B cell (primary cell): ENCODE measurements around the gene PTPRM. TPM values are rescaled to one million over a fixed set of nuclear protein-coding genes. Genes with fewer than 3 reads are reported as not detected.

Experiments used
- ATAC-seq: fragments of 200-7000 bp; cut with Tn5 transposase; one replicate; pipeline ENCODE4 v1.10.0; 2021; ENCODE audit warnings: low read depth, mild to moderate bottlenecking, moderate number of reproducible peaks, moderate library complexity
- CTCF ChIA-PET: fragments of 350-600 bp; sonication (Branson Sonifier 250); formaldehyde crosslinking; loops from one replicate; lab custom pipeline; 2021; ENCODE audit warnings: antibody characterized with exemption, inconsistent platforms; lab: Charles Lee
- POLR2A ChIA-PET: fragments of 350-600 bp; sonication (Branson Sonifier 250); formaldehyde crosslinking; loops from one replicate; lab custom pipeline; 2021; ENCODE audit warnings: antibody characterized with exemption; lab: Charles Lee
- DNase-seq: peaks from one replicate; pipeline ENCODE4 v3.0.0; 2013
- H2AFZ ChIP-seq: 2 replicates; pipeline ENCODE4 v1.6.1; 2012; ENCODE audit warnings: mild to moderate bottlenecking, low read depth, low read length; ENCODE audit not compliant: insufficient read depth, poor library complexity, severe bottlenecking
- H3K27ac ChIP-seq, 2 donors: 1 replicate in 1 of 2; 2 replicates in 1 of 2; pipeline ENCODE4 v1.5.1; 2012 to 2013; ENCODE audit warnings: low read length in 2 of 2, mild to moderate bottlenecking in 2 of 2, moderate library complexity in 1 of 2
- H3K27me3 ChIP-seq, 4 experiments: fragments of 200-600 bp in 1 of 4; sonication (generic) in 1 of 4; replicated peaks in 1 of 4; 1 replicate in 2 of 4; 2 replicates in 2 of 4; pipeline versions ENCODE4 v1.6.1 to v1.7.0; 2013 to 2016; ENCODE audit warnings: low read length in 3 of 4, mild to moderate bottlenecking in 2 of 4, mixed read lengths in 1 of 4, moderate library complexity in 1 of 4; ENCODE audit not compliant: insufficient read depth in 4 of 4, control insufficient read depth in 3 of 4; ENCODE audit errors: control extremely low read depth in 1 of 4
- H3K36me3 ChIP-seq, 2 experiments: replicated peaks in 1 of 2; 1 replicate in 1 of 2; 2 replicates in 1 of 2; pipeline versions ENCODE4 v1.6.1 to v1.7.1; 2013; ENCODE audit warnings: low read length in 1 of 2; ENCODE audit not compliant: insufficient read depth in 2 of 2, control insufficient read depth in 1 of 2; ENCODE audit errors: control extremely low read depth in 1 of 2, extremely low read depth in 1 of 2
- H3K4me1 ChIP-seq, 2 donors: fragments of 200-600 bp in 1 of 2; sonication (generic) in 1 of 2; 1 replicate in 1 of 2; 2 replicates in 1 of 2; pipeline versions ENCODE4 v1.5.1 to v1.6.1; 2013 to 2017; ENCODE audit warnings: low read length in 2 of 2; ENCODE audit not compliant: control insufficient read depth in 2 of 2, insufficient read depth in 2 of 2
- H3K4me2 ChIP-seq: replicated peaks from 2 replicates; pipeline ENCODE3; 2012; ENCODE audit warnings: mild to moderate bottlenecking, low read depth, low read length; ENCODE audit not compliant: poor library complexity, severe bottlenecking
- H3K4me3 ChIP-seq, 5 experiments: fragments of 200-600 bp in 1 of 5; sonication (generic) in 1 of 5; 1 replicate in 3 of 5; 2 replicates in 2 of 5; pipeline versions ENCODE4 v1.5.1 to v1.7.0; 2011 to 2016; ENCODE audit warnings: low read length in 4 of 5, mild to moderate bottlenecking in 4 of 5, low read depth in 2 of 5, control low read depth in 1 of 5, moderate library complexity in 1 of 5; ENCODE audit not compliant: insufficient read depth in 1 of 5; ENCODE audit errors: control extremely low read depth in 1 of 5, extremely low read depth in 1 of 5
- H3K79me2 ChIP-seq: fragments of 200-600 bp; sonication (generic); one replicate; pipeline ENCODE4 v1.6.0; 2016; ENCODE audit warnings: low read length; ENCODE audit not compliant: control insufficient read depth, insufficient read depth
- H3K9ac ChIP-seq: fragments of 200-600 bp; sonication (generic); 2 replicates; pipeline ENCODE4 v1.6.1; 2017; ENCODE audit warnings: mild to moderate bottlenecking, low read length, moderate library complexity
- H3K9me3 ChIP-seq, 3 donors: one replicate each; pipeline versions ENCODE4 v1.6.1 to v1.7.1; 2013; ENCODE audit warnings: low read length in 2 of 3; ENCODE audit not compliant: control insufficient read depth in 2 of 3, insufficient read depth in 1 of 3; ENCODE audit errors: control extremely low read depth in 1 of 3
- H4K20me1 ChIP-seq: 2 replicates; pipeline ENCODE4 v1.6.0; 2012; ENCODE audit warnings: mild to moderate bottlenecking, low read length; ENCODE audit not compliant: insufficient read depth, control insufficient read depth, poor library complexity, severe bottlenecking
- H3K27ac Mint-ChIP-seq: one replicate; pipeline ENCODE4 v1.8.0; 2021; ENCODE audit warnings: mixed read lengths
- H3K27me3 Mint-ChIP-seq: one replicate; pipeline ENCODE4 v1.8.0; 2021; ENCODE audit warnings: mixed read lengths
- H3K4me1 Mint-ChIP-seq: one replicate; pipeline ENCODE4 v1.8.0; 2021; ENCODE audit warnings: mixed read lengths
- H3K4me3 Mint-ChIP-seq: one replicate; pipeline ENCODE4 v1.8.0; 2021; ENCODE audit warnings: mixed read lengths
- H3K9me3 Mint-ChIP-seq: one replicate; pipeline ENCODE4 v1.8.0; 2022; ENCODE audit warnings: mixed read lengths; ENCODE audit not compliant: insufficient read depth
- EZH2 ChIP-seq: IDR thresholded peaks from 2 replicates; pipeline ENCODE4 v1.6.1; 2012; ENCODE audit warnings: borderline replicate concordance, low read depth, mild to moderate bottlenecking, moderate library complexity, low read length; ENCODE audit not compliant: insufficient read depth, poor library complexity, severe bottlenecking
- WGBS: methylation state at CpG from one replicate; pipeline ENCODE4 v1.1.5; 2013; ENCODE audit warnings: missing lambda C conversion rate; ENCODE audit not compliant: insufficient coverage; 5-methylcytosine and 5-hydroxymethylcytosine counted together
- intact Hi-C: fragments of 100-400 bp; cut with micrococcal nuclease; formaldehyde crosslinking; loops from one replicate; pipeline ENCODE4 v1.10.0; 2022
- polyA plus RNA-seq: library from polyadenylated mRNA; depleted of rRNA; stranded (reverse); fragments of >200 nt; gene quantifications from 2 replicates; pipeline ENCODE4 v1.2.3, GENCODE V29; 2012
- total RNA-seq, 2 donors: library from RNA; stranded (reverse); fragments of 120-200 nt in 1 of 2; gene quantifications; 1 replicate in 1 of 2; 2 replicates in 1 of 2; pipeline versions ENCODE4 v1.2.3 to v1.2.4, GENCODE V29; 2013 to 2022
- TF ChIP-seq, protein P1 (sequence below): fragments of 200-600 bp; IDR thresholded peaks from one replicate; pipeline ENCODE4 v1.8.0; 2022; ENCODE audit warnings: antibody characterized with exemption, mild to moderate bottlenecking

PTPRM gene
- total and polyA plus RNA-seq, 2 donors (not counting 1 experiment from before 2014, with no cell fraction given), result 0.20 to 0.89 TPM

DNA sequence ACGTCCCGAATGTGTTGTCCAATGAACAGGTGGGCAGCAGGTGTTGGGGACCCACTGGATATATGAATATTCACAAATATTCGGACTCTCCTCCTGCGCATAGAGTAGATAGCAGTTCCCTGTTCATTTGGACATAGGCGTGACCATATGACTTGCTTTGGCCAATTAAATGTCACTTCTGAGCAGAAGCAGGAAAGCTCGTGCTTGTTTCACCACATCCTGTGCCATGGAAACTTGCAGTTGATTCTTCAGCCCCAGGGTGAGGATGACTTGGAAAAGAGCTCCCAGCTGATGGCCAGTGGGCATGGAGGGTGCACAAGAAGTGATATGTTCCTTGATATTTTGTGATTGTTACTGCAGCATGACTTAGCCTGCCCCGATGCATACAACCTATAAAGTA lies 52.6 kb downstream of the PTPRM start:
- Histone ChIP-seq H3K4me3 (no peak overlapping the region), H3K9ac (no peak overlapping the region), H3K27ac (no peak overlapping the region), H3K79me2 (no peaks in the 10 kb centered on the region), H3K4me2 (no peak overlapping the region), H3K27me3 (no peaks in the 10 kb centered on the region), H4K20me1 (no peaks in the 10 kb centered on the region), H3K9me3 (peaks cover 0 to 4% (median 0%) of the 10 kb centered on the region in 3 donors), H3K36me3 (no peaks in the 10 kb centered on the region), H3K4me1 (no peaks in the 10 kb centered on the region), H2AFZ (no peak overlapping the region)
- intact Hi-C loops, result no loop called here
- ATAC-seq, result no peak
- Mint-ChIP-seq H3K4me3 (no peak overlapping the region), H3K27ac (no peak overlapping the region), H3K9me3 (no peaks in the 10 kb centered on the region), H3K27me3 (no peaks in the 10 kb centered on the region), H3K4me1 (no peaks in the 10 kb centered on the region)
- 73% methylated on average over 4 of the region's 7 CpGs for WGBS
- TF ChIP-seq, protein P1, sequence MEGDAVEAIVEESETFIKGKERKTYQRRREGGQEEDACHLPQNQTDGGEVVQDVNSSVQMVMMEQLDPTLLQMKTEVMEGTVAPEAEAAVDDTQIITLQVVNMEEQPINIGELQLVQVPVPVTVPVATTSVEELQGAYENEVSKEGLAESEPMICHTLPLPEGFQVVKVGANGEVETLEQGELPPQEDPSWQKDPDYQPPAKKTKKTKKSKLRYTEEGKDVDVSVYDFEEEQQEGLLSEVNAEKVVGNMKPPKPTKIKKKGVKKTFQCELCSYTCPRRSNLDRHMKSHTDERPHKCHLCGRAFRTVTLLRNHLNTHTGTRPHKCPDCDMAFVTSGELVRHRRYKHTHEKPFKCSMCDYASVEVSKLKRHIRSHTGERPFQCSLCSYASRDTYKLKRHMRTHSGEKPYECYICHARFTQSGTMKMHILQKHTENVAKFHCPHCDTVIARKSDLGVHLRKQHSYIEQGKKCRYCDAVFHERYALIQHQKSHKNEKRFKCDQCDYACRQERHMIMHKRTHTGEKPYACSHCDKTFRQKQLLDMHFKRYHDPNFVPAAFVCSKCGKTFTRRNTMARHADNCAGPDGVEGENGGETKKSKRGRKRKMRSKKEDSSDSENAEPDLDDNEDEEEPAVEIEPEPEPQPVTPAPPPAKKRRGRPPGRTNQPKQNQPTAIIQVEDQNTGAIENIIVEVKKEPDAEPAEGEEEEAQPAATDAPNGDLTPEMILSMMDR, result no peak
- no peak for TF ChIP-seq EZH2
- ChIA-PET CTCF (no interaction called here), POLR2A (no interaction called here)
- no peak for DNase-seq

DNA sequence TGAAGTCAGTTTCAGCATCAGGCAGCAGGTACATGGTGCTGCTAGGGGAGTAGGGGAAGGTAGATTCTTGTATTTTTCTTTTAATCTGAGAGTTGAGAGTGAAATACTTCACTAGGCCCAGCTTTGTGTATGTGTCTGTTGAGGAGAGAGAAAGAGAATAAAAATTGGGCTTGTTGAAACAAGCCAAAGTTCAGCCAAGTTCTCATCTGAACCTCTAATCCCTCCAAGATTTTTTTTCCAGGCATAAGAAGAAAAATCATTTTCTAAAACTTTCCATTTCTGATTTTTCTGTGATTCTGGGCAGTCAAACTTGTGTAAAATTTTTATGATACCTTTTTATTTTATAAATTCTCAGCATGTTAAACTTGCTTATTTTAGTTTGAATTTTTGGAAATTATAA lies 55.6 kb downstream of the PTPRM start:
- H3K4me3 ChIP-seq, result no peak overlapping the region
- H3K27me3 ChIP-seq, result no peaks in the 10 kb centered on the region
- no peaks in the 10 kb centered on the region for H3K9me3 ChIP-seq
- Mint-ChIP-seq H3K9me3 (no peaks in the 10 kb centered on the region), H3K27ac (no peak overlapping the region), H3K27me3 (no peaks in the 10 kb centered on the region), H3K4me3 (no peak overlapping the region), H3K4me1 (no peaks in the 10 kb centered on the region)
- DNase-seq, result no peak
- H2AFZ ChIP-seq, result no peak overlapping the region
- ATAC-seq, result no peak
- ChIA-PET POLR2A (no interaction called here), CTCF (no interaction called here)
- H3K4me1 ChIP-seq, result no peaks in the 10 kb centered on the region
- TF ChIP-seq EZH2, result no peak
- TF ChIP-seq, protein P1, result no peak
- H4K20me1 ChIP-seq, result no peaks in the 10 kb centered on the region
- no peak overlapping the region for H3K27ac ChIP-seq
- no peak overlapping the region for H3K4me2 ChIP-seq
- no peak overlapping the region for H3K9ac ChIP-seq
- intact Hi-C loops, result no loop called here
- H3K36me3 ChIP-seq, result no peaks in the 10 kb centered on the region
- H3K79me2 ChIP-seq, result no peaks in the 10 kb centered on the region
